GM19099 (cell line): Measurements from ENCODE around the gene CFB.

Experiments
- POLR2A ChIP-seq: IDR thresholded peaks from 3 replicates; pipeline ENCODE4 v1.6.1; 2011; ENCODE audit warnings: low read depth; ENCODE audit not compliant: insufficient read length; ENCODE audit errors: extremely low read depth

The CFB gene

GRCh38 chr6:31958741-31959739 lies 13.1 kb downstream of the CFB start, which contains the start of the genes NELFE and SKIC2:
NELFE (minus strand) TSS chr6:31958971; CDS start chr6:31958446, 525 bp downstream.
SKIC2 (plus strand) TSS chr6:31959175; CDS start chr6:31959193, 18 bp downstream.
- peak; percentile 87 for TF ChIP-seq POLR2A

GRCh38 chr6:31961616-31962015 lies 15.7 kb downstream of the CFB start:
- no peak for TF ChIP-seq POLR2A

DNA sequence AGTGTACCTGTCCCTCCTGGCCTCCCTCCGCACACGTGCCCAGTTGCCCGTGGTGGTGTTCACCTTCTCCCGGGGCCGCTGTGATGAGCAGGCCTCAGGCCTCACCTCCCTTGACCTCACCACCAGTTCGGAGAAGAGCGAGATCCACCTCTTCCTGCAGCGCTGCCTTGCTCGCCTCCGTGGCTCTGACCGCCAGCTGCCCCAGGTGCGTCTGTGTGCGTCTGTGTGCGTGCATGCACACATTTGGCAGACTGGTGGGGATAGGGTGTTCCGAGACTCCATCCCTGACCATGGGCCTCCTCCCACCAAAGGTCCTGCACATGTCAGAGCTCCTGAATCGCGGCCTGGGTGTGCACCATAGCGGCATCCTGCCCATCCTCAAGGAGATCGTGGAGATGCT lies 18.0 kb downstream of the CFB start:
- TF ChIP-seq POLR2A, result no peak

- no peak for TF ChIP-seq POLR2A
Observed at GRCh38 chr6:31965700-31966099, 19.8 kb downstream of the CFB start.

GRCh38 chr6:31966506-31966905 lies 20.6 kb downstream of the CFB start:
- no peak for TF ChIP-seq POLR2A

GRCh38 chr6:31966997-31967925 lies 21.4 kb downstream of the CFB start:
- TF ChIP-seq POLR2A, result no peak

DNA sequence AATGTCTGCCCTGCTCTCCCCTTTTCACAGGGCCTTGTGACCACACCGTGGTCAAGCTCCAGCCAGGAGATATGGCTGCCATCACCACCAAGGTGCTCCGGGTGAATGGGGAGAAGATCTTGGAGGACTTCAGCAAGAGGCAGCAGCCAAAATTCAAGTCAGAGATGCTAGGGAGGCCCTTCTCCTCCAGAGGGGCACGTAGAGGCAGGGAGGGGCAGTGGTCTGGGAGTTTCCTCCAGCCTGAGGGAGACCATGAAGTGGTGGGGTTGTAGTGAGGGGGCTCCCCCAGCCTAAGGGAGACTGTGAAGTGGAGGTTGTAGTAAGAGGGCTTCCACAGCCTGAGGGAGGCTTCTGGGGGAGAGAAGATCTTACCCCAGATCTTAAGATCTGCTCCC lies 22.0 kb downstream of the CFB start:
- no peak for TF ChIP-seq POLR2A

DNA sequence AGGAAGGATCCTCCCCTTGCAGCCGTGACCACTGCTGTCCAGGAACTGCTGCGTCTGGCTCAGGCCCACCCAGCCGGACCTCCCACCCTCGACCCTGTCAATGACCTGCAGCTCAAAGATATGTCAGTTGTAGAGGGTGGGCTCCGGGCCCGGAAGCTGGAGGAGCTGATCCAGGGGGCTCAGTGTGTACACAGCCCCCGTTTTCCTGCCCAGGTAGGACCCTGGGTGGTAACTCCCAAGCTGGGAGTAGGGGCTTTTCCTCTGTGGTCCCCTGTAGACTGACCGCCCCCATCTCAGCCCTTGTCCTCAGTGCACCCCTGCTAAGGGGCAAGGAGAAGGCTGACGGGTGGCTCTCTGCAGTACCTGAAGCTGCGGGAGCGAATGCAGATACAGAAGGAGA lies 22.4 kb downstream of the CFB start:
- TF ChIP-seq POLR2A, result no peak

- TF ChIP-seq POLR2A, result no peak
Observed at GRCh38 chr6:31968791-31969711, 23.2 kb downstream of the CFB start.

- TF ChIP-seq POLR2A, result peak; percentile 15
Observed at GRCh38 chr6:31969712-31970603, 24.1 kb downstream of the CFB start.

DNA sequence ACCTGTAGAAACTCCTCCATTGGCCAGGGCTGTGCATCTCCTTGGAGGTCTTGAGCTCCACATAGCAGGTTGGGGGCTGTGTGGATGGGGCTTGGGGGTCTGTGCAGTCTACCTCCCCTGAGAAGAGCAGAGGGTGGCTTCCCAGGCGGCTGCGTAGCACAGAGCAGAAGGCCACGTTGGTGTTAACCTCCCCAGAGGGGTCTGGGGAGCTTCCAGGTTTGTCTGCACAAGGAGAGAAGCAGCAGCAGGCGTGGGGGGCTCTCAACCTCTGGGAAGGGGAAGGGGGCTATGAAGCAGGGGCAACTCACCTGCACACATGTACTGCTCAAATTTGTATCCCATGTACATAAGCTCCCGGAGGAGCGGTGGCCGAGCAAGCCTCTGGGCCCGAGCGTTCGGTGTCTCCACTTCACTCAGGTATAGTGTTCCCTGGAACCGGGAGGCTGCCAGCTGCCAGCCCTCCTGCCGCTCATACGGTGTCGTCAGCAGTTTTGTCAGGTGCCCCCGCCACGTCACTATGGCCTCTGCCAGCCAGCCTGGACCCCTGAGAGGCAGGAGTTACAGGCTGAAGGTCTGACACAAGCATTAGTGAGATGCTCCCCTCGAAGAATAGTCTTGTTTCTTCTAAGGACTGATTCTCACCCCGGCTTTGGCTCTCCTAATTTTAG lies 24.8 kb downstream of the CFB start:
- no peak for TF ChIP-seq POLR2A

DNA sequence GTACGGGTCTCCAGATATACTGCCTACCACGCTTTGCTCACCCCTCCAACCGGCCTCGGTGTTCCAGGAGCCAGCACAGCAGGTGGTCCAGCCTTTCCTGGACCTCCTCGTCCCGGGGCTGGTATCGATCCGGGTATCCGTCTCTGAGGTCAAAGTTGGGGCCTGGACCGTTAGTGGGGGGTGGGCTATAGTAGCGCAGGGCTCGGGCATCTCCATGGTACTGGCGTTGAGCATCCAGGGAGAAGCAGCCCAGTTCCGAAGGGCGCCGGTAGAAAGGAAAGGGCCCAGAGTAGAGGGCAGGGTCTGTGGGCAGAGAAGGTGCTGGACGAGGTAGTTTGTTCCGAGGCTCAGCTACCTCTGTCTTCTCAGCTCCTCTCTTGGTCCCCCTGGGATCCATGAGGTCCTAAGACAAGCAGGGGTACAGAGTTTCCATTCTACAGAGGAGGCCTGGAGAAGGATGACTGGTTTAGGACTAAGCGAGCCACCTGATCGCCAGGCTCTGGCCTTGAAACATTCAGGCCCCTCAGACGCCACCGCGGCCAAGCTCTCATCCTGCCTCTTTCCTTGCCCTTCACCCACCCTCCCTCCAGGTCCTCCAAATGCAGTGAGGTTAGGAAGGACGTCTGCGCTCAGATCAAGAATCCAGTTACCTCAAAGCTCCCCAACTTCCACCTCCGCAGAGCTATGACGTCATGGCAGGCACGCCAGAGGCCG lies 25.5 kb downstream of the CFB start:
- TF ChIP-seq POLR2A, result no peak

- TF ChIP-seq POLR2A, result peak; percentile 24
Observed at GRCh38 chr6:31971993-31972708, 26.3 kb downstream of the CFB start, which contains the start of gene DXO. DXO (minus strand) TSS chr6:31972138; CDS start chr6:31971675, 463 bp downstream.
